ENCODE results near the gene VWC2L.

The VWC2L gene

DNA sequence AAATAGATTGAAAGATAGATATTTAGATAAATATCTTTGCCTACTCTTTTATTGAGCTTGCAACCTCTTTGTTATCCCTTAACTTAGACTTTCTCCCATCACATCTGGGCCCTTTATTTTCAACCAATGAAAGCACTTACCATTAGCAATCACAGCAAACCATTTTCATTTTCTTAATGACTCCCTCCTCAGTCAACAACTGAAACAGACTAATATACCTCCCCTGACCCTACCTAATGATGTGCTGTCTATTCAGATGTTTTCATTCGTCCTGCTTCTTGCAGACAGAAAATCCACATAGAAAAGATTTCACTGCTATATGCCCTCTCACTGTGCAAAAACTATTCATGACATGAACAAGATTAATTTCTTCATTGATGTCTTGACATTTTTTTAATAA, 154.4 kb downstream of the VWC2L start:
- no peak for DNase-seq (ENCODE audit: low read depth in 1 of 2, low spot score in 1 of 2)
- no peak overlapping the region for H3K4me3 ChIP-seq (replicated peaks; ENCODE audit: insufficient read depth, low read length)
- TF ChIP-seq POLR2AphosphoS5 (IDR thresholded peaks at IDR 0.05; ENCODE audit: low read depth), result no peak
- no peak overlapping the region for H3K27ac ChIP-seq (replicated peaks)
- no peaks in the 10 kb centered on the region for H3K27me3 ChIP-seq (ENCODE audit: insufficient read depth, poor library complexity, severe bottlenecking)

DNA sequence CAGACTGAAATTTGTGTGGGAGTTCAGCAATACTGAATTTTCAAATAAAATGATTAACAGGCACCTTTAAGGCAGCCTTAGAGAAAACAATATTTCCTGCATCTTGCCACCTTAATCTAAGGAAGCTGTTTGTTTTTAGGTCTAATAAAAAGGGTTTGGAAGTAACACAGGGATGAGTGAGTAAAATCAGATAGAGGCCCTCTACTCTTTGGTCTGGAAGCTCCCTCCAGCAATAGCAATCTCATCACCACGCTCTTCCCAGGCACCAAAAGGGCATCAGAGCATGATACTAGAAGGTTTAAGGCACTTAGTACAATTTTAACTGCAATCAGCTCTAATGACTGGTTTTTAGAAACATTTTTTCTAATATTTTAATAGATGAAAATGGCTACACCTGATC, 155.6 kb downstream of the VWC2L start:
- DNase-seq (ENCODE audit: low read depth in 1 of 2, low spot score in 1 of 2), result no peak
- no peak overlapping the region for H3K27ac ChIP-seq (replicated peaks)
- no peaks in the 10 kb centered on the region for H3K27me3 ChIP-seq (ENCODE audit: insufficient read depth, poor library complexity, severe bottlenecking)
- TF ChIP-seq POLR2AphosphoS5 (IDR thresholded peaks at IDR 0.05; ENCODE audit: low read depth), result no peak
- TF ChIP-seq, protein P1, sequence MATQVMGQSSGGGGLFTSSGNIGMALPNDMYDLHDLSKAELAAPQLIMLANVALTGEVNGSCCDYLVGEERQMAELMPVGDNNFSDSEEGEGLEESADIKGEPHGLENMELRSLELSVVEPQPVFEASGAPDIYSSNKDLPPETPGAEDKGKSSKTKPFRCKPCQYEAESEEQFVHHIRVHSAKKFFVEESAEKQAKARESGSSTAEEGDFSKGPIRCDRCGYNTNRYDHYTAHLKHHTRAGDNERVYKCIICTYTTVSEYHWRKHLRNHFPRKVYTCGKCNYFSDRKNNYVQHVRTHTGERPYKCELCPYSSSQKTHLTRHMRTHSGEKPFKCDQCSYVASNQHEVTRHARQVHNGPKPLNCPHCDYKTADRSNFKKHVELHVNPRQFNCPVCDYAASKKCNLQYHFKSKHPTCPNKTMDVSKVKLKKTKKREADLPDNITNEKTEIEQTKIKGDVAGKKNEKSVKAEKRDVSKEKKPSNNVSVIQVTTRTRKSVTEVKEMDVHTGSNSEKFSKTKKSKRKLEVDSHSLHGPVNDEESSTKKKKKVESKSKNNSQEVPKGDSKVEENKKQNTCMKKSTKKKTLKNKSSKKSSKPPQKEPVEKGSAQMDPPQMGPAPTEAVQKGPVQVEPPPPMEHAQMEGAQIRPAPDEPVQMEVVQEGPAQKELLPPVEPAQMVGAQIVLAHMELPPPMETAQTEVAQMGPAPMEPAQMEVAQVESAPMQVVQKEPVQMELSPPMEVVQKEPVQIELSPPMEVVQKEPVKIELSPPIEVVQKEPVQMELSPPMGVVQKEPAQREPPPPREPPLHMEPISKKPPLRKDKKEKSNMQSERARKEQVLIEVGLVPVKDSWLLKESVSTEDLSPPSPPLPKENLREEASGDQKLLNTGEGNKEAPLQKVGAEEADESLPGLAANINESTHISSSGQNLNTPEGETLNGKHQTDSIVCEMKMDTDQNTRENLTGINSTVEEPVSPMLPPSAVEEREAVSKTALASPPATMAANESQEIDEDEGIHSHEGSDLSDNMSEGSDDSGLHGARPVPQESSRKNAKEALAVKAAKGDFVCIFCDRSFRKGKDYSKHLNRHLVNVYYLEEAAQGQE (IDR thresholded peaks at IDR 0.05; ENCODE audit: insufficient replicate concordance, low read depth), result no peak
- TF ChIP-seq SPI1 (IDR thresholded peaks at IDR 0.05; ENCODE audit: borderline replicate concordance, low read depth), result no peak
- TF ChIP-seq, protein P2, sequence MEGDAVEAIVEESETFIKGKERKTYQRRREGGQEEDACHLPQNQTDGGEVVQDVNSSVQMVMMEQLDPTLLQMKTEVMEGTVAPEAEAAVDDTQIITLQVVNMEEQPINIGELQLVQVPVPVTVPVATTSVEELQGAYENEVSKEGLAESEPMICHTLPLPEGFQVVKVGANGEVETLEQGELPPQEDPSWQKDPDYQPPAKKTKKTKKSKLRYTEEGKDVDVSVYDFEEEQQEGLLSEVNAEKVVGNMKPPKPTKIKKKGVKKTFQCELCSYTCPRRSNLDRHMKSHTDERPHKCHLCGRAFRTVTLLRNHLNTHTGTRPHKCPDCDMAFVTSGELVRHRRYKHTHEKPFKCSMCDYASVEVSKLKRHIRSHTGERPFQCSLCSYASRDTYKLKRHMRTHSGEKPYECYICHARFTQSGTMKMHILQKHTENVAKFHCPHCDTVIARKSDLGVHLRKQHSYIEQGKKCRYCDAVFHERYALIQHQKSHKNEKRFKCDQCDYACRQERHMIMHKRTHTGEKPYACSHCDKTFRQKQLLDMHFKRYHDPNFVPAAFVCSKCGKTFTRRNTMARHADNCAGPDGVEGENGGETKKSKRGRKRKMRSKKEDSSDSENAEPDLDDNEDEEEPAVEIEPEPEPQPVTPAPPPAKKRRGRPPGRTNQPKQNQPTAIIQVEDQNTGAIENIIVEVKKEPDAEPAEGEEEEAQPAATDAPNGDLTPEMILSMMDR (IDR thresholded peaks at IDR 0.05; ENCODE audit: insufficient read depth, low read length), result no peak
- no peak for TF ChIP-seq GABPA (IDR thresholded peaks at IDR 0.05; ENCODE audit: low read depth)
- H3K4me3 ChIP-seq (replicated peaks; ENCODE audit: insufficient read depth, low read length), result no peak overlapping the region

DNA sequence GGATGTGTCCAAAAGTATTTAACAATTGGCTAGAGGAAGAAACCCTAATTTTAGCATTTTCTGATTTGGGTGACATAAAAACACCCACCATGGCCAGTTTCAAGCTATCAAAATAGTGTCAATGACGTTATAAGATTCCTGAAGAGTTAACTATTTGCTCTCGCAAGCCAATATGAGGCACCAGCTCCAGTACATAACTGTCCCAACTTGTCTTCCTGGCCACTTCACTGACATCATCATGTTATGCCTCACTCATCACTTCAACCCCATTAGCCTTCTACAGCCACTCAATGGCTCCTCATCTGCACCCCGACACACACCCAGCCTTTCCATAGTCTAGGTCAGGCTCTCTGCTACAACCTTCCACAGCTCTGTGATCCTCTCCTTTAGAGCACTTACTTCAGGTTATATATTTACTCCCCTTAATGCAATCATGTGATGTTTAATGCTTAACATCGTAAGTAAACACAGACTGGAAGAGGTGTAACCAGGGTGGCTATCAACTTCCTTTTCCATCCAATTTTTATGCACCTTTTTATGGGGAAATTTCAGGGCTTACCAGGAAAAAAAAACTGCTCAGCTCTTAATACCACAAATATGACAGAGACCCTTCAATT, 158.7 kb downstream of the VWC2L start:
- DNase-seq (ENCODE audit: low read depth in 1 of 2, low spot score in 1 of 2), result no peak
- no peak overlapping the region for H3K27ac ChIP-seq (replicated peaks)

More for the DNA sequence above, 158.7 kb downstream of the VWC2L start:
- H3K27me3 ChIP-seq (ENCODE audit: insufficient read depth, poor library complexity, severe bottlenecking), result no peaks in the 10 kb centered on the region
- TF ChIP-seq, protein P2 (IDR thresholded peaks at IDR 0.05; ENCODE audit: insufficient read depth, low read length), result no peak
- TF ChIP-seq POLR2AphosphoS5 (IDR thresholded peaks at IDR 0.05; ENCODE audit: low read depth) (no peak), GABPA (IDR thresholded peaks at IDR 0.05; ENCODE audit: low read depth) (no peak), SPI1 (IDR thresholded peaks at IDR 0.05; ENCODE audit: borderline replicate concordance, low read depth) (no peak)
- TF ChIP-seq, protein P1 (IDR thresholded peaks at IDR 0.05; ENCODE audit: insufficient replicate concordance, low read depth), result no peak
- H3K4me3 ChIP-seq (replicated peaks; ENCODE audit: insufficient read depth, low read length), result no peak overlapping the region

Measured in HL-60 (cell line).